Upper lobe of right lung (tissue), 1 donor: ENCODE results near the gene MFN2. TPM values are rescaled to one million over a fixed set of nuclear protein-coding genes. Genes with fewer than 3 reads are reported as not detected.

Experiments used
- ATAC-seq: fragments of 200-7000 bp; cut with Tn5 transposase; one replicate; pipeline ENCODE4 v1.9.1; 2020; ENCODE audit warnings: mild to moderate bottlenecking, moderate library complexity
- DNase-seq: peaks from one replicate; pipeline ENCODE4 v3.0.0-alpha.2; 2020
- H3K27ac ChIP-seq: fragments of 200-600 bp; one replicate; pipeline ENCODE4 v1.8.0; 2022
- H3K27me3 ChIP-seq: fragments of 200-600 bp; one replicate; pipeline ENCODE4 v1.8.0; 2022; ENCODE audit warnings: mild to moderate bottlenecking
- H3K36me3 ChIP-seq: fragments of 200-600 bp; one replicate; pipeline ENCODE4 v1.8.0; 2022
- H3K4me1 ChIP-seq: fragments of 200-600 bp; one replicate; pipeline ENCODE4 v1.8.0; 2022
- H3K4me3 ChIP-seq: fragments of 200-600 bp; one replicate; pipeline ENCODE4 v1.8.0; 2022; ENCODE audit warnings: mild to moderate bottlenecking
- H3K9me3 ChIP-seq: fragments of 200-600 bp; one replicate; pipeline ENCODE4 v1.8.0; 2022
- CTCF ChIP-seq: fragments of 200-600 bp; IDR thresholded peaks from one replicate; pipeline ENCODE4 v1.8.0; 2022; ENCODE audit warnings: antibody characterized with exemption
- intact Hi-C: fragments of 100-400 bp; cut with DNase I; formaldehyde crosslinking; loops from one replicate; pipeline ENCODE4 v1.11.0; 2022
- total RNA-seq: library from RNA; stranded (reverse); fragmentation: NEBNext Ultra II Directional; extraction: Animal tissue kit (Norgen Biotek cat#: 25700); gene quantifications from one replicate; pipeline ENCODE4 v1.2.1, GENCODE V29; 2021
- donor health status: DM: no; HTN: yes; CAD: no; lungs with severe emphysema.

The MFN2 gene
- total RNA-seq, 1 donor from 2014 or later = 89.9 TPM

DNA sequence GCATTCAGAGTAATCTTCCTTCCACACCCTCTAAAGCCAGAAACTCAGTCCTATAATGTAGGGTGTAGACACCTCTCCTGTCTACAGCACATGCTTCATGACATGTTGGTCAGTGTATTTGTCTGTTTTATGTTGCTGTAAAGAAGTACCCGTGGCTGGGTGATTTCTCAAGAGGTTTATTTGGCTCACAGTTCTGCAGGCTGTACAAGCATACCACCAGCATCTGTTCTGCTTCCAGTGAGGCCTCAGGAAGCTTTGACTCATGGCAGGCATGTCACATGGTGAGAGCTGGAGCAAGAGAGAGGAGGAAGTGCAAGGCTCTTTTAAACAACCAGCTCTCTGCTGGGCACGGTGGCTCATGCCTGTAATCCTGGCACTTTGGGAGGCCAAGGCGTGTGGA lies 33.6 kb upstream of the MFN2 start:
- no peak for ATAC-seq
- no peak overlapping the region for H3K4me3 ChIP-seq
- DNase-seq = no peak
- no peak for TF ChIP-seq CTCF
- H3K4me1 ChIP-seq = no peaks in the 10 kb centered on the region
- no peaks in the 10 kb centered on the region for H3K36me3 ChIP-seq
- H3K27ac ChIP-seq = no peak overlapping the region
- intact Hi-C loops = no loop called here
- H3K9me3 ChIP-seq = no peaks in the 10 kb centered on the region
- no peaks in the 10 kb centered on the region for H3K27me3 ChIP-seq

DNA sequence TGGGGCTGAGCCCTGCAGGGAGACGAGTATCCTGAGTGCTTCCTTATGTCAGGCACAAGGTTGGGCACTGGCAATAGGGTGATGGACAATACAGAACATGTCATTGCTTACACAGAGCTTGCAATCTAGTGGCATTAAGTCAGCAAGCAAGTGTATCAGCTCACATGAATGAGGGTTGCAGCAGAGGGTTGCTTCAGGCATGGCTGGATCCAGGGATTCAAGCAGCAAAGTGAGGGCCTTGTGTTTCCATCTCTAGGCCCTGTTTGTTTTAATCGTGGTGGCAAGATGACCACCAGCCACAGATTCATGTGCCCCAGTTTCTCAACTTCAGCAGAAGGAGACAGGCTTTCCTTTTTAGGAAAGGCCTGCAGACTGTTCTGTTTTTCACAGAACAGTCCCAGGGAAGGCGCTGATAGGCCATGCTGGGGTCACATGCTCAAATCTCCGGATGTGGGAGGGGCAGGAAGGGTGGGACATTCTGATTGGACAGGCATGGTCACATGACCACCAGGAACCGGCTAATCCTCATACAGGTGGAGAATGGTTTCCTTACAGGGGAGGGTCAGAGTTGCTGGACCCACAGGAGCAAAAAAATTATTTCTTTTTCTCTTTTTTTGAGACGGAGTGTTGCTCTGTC lies 31.3 kb upstream of the MFN2 start:
- peak; percentile 29 for ATAC-seq
- H3K9me3 ChIP-seq = no peaks in the 10 kb centered on the region
- no peak for TF ChIP-seq CTCF
- DNase-seq = no peak
- no peaks in the 10 kb centered on the region for H3K4me1 ChIP-seq
- H3K27me3 ChIP-seq = no peaks in the 10 kb centered on the region
- no peak overlapping the region for H3K27ac ChIP-seq
- no peak overlapping the region for H3K4me3 ChIP-seq
- H3K36me3 ChIP-seq = peaks cover 7% of the 10 kb centered on the region
- intact Hi-C loops = no loop called here

- no peak for DNase-seq
- Histone ChIP-seq H3K36me3 (peaks cover 18% of the 10 kb centered on the region), H3K27ac (no peak overlapping the region), H3K27me3 (no peaks in the 10 kb centered on the region), H3K4me1 (no peaks in the 10 kb centered on the region), H3K4me3 (no peak overlapping the region), H3K9me3 (no peaks in the 10 kb centered on the region)
- no peak for ATAC-seq
- TF ChIP-seq CTCF = no peak
- intact Hi-C loops = no loop called here
Observed at GRCh38 chr1:11951901-11952300, 28.3 kb upstream of the MFN2 start.

DNA sequence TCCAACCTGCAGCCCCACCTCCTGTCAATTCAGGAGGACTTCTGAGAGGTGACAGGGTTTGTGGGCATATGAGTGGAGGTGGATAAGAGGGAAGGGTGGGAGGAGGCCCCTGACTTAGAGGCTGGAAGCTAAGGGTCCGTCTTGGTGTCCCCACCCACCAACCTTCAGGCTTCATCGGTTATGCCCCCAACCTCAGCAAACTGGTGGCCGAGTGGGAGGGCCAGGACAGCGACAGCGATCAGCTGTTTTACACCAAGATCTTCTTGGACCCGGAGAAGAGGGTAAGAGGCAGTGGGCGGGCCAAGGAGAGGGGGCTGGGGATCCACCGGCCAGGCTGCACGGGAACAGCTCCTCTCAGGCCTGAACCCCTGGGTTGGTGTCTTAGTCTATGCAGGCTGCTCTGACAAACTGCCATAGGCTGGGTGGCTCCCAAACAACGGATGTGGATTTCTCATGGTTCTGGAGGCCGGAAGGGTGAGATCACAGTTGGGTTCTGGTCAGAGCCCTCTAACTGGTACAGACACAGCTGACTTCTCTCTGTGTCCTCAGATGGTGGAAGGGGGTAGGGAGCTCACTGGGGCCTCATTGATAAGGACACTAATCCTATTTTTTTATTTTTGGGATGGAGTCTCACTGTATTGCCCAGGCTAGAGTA lies 27.7 kb upstream of the MFN2 start:
- no peak for DNase-seq
- no peaks in the 10 kb centered on the region for H3K9me3 ChIP-seq
- intact Hi-C loops = no loop called here
- H3K4me1 ChIP-seq = no peaks in the 10 kb centered on the region
- H3K27ac ChIP-seq = no peak overlapping the region
- no peak overlapping the region for H3K4me3 ChIP-seq
- TF ChIP-seq CTCF = no peak
- H3K27me3 ChIP-seq = no peaks in the 10 kb centered on the region
- peaks cover 24% of the 10 kb centered on the region for H3K36me3 ChIP-seq
- ATAC-seq = peak; percentile 25

DNA sequence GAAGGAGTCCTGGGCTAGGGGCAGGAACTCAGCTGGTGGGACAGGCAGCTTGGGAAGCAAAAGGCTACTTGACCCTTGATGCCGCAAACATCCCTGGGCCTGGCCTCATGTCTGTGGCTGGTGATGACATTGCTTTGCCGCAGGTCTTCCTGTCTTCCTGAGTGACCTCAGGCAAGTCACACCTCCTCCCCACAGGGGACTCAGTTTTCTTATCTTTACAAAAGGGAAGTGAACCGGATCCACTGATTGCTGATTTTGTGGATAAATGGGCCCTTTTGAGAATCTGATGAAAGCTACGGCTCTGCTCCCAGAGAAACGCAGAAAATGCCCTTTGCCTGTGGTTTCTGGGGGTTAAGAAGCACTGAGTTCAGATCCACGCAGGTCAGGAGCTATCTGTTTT lies 25.0 kb upstream of the MFN2 start:
- Histone ChIP-seq H3K4me3 (no peak overlapping the region), H3K36me3 (peaks cover 38% of the 10 kb centered on the region), H3K4me1 (no peaks in the 10 kb centered on the region), H3K27me3 (no peaks in the 10 kb centered on the region), H3K27ac (no peak overlapping the region), H3K9me3 (no peaks in the 10 kb centered on the region)
- intact Hi-C loops = no loop called here
- TF ChIP-seq CTCF = no peak
- no peak for DNase-seq
- no peak for ATAC-seq
